Measurements from ENCODE around the gene ARAF.

- TF ChIP-seq, protein P1, sequence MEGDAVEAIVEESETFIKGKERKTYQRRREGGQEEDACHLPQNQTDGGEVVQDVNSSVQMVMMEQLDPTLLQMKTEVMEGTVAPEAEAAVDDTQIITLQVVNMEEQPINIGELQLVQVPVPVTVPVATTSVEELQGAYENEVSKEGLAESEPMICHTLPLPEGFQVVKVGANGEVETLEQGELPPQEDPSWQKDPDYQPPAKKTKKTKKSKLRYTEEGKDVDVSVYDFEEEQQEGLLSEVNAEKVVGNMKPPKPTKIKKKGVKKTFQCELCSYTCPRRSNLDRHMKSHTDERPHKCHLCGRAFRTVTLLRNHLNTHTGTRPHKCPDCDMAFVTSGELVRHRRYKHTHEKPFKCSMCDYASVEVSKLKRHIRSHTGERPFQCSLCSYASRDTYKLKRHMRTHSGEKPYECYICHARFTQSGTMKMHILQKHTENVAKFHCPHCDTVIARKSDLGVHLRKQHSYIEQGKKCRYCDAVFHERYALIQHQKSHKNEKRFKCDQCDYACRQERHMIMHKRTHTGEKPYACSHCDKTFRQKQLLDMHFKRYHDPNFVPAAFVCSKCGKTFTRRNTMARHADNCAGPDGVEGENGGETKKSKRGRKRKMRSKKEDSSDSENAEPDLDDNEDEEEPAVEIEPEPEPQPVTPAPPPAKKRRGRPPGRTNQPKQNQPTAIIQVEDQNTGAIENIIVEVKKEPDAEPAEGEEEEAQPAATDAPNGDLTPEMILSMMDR (IDR thresholded peaks at IDR 0.05): no peak
- TF ChIP-seq ZFX (IDR thresholded peaks at IDR 0.05; ENCODE audit: borderline replicate concordance): no peak
These were observed 59.3 kb downstream of the ARAF start for GRCh38 chrX:47620303-47620685.

Data from 22Rv1 (cell line).